Urothelium cell line (cell line): Measurements from ENCODE around the gene EYS.

Source experiments
- DNase-seq: peaks from one replicate; pipeline ENCODE4 v3.0.0; 2011; ENCODE audit warnings: low spot score, mixed read lengths
- FAIRE-seq: peaks from 2 replicates; lab custom pipeline; 2011; peaks lifted over from hg19 to GRCh38; lab: Jason Lieb, UNC

EYS gene

DNA sequence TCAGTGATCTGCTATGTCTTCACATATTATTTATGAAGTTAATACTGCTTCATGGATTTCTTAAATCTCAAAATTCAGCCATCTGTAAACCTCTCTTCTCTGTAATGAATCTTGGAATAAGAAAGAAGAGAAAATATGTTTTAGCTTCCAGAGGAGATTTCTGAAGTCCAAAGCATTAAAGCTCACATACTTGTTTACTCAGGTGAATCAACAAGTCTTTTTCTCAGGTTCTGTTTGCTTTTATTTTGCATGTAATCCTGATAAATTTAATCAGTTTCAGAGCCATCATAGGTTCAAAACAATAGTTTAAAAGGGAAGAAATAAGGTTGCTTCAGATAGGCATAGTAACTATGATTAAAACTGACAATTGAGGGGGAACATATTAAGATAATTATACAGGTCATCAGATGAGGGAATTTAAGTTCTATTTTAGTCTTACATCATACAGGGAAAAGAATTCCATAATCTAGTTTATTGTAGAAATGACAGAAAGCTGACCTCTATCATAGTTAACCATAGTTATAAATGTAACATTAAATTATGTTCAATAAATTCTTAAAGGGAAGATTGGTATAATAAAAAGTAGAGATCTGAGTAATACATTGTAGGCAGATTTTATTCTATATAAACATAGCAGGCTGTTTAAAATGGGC, 716.2 kb downstream of the EYS start:
- FAIRE-seq (no peak), DNase-seq (no peak)

DNA sequence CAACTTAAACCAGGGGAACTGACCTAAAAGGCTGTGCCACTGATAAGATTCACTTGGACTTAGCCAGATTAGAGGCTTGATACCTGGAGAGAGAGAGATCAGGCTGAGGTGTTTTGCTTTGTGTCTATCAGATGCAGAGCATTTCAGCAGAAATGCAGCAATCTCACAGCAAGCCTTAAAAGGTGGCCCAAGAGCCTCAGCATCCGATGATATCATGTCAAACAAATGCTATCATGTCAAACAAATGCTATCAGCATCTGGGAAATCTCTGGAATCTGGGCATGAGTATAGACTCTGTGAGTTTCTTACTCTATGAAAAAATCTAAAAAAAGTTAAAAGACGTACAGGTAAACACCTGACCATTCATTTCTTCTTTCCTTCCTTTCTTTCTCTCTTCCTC, 718.9 kb downstream of the EYS start:
- FAIRE-seq, result no peak
- DNase-seq, result no peak

DNA sequence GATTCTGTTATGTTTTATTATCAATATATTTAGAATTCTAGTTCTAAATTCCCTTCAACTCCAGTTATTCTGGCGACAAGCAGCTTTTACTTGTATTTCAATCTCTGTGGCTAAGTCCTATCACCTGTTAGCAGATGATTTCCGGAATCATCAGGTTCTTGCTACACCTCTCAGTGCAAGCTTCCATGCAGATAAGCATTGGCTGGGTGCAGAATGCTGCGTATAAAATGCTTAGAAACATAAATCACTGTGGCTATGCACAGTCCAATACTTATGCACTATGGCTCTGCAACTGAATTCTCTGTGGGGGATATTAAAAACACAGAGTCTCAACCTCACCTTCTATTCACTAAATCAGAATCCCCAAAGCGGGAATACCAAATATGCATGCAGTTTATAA, 720.0 kb downstream of the EYS start:
- FAIRE-seq, result no peak
- no peak for DNase-seq

DNA sequence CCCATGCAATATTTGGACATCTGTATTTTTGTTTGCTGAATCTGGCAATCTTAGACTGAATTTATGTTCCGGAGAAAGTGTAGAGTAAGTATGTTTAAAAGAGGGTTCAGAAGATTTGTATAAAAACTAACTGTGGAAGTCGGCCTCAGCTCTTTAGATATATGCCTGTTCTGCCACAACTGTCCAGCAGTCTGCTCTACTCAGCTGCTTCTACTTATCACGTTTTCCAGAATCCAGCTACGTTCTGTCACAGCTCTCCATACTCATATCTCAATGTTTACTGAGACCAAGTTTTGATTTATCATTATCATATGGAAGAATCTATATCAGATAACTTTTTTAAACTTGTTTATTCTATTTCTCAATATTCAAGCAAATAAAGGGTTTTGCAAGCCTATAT, 721.3 kb downstream of the EYS start:
- DNase-seq (no peak), FAIRE-seq (no peak)

DNA sequence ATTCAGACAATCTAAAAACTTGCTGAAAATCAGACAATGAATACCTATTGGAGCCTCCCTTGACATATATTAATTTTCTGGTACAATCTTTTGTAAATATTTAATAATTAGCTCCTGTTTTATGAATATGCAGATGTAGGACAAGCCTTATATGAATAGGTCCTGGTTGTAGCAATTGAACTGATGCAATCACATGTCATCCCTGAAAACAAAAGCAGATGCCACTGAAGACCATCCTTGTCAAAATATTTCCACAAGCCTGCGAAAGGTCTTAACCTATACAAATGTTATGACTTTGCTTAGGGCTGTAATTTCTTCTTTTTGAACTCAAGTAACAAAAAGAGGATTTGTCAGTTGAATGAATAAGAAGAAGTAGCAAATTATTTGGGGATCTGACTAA, 722.1 kb downstream of the EYS start:
- no peak for DNase-seq
- no peak for FAIRE-seq

DNA sequence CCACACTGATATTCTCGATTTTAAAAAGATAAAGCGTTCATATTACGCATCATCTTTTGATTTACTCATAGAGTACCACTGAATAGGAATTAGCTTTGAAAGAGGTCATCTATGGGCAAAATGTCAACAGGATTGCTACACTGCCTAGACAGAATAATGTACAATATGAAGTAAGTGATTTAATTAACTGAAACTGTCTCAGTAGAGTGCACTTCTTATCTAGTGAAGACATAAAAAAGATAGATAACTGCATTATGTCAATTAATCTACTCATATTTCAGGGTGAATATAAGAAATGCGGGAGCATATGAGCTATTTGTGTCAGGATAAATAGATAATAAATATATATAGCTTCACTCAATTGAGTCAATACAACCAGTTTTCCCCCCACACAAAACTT, 723.9 kb downstream of the EYS start:
- DNase-seq (no peak), FAIRE-seq (no peak)

DNA sequence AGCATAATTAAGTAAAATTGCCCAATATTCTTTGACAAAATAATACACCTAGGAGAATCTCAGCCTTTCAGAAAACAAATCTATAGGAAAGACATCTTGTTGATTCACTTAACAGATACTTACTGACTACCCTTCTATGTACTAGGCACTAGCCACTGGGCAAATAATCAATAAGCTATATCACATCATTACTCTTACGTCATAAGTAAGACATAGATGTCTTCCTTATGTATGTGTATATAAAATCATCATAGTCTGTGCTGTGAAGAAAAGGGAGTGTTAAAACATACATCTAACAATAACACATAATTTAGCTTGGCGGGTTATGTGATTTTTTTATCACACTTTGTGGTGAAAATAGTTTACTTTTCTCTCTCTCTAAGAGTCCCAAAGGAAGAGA, 733.9 kb downstream of the EYS start:
- DNase-seq (no peak), FAIRE-seq (no peak)

DNA sequence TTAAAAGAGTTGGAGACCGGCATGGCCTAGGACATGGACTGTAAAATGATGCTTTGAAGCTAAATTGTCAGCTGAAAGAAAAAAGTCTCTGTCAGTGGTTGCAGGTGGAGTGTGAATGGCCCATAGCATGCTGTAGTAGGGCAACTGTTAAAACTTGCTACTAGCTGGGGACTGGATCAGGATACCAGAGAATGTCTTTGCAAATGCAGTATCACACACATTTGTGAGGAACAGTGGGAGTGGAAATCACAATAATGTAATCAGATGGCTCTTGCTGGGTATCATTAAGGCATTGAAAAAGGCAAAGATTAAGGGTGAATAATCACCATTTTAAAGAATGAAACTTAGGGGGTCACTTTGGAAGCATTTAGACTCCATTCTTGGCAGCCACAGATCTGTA, 737.9 kb downstream of the EYS start:
- DNase-seq (no peak), FAIRE-seq (no peak)

DNA sequence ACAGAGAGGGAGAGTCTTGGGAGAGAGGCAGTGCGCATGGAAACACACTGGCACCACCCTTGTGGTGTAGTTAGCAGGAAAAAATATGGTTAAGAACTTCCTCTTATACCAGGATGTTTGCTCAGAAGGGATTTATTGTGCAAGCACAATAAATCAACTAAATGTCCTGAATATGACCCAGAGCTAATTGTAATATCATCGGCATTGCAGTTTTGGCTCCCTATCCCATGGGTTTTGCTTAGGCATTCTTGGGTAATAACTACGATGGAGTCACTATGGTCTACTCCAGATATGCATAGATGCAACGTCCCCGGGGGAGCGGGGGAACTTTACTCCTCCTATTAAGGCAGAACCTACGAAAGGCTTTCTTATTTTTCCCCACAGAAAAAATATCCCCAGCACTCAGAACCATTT, 751.6 kb downstream of the EYS start:
- DNase-seq (no peak), FAIRE-seq (no peak)

DNA sequence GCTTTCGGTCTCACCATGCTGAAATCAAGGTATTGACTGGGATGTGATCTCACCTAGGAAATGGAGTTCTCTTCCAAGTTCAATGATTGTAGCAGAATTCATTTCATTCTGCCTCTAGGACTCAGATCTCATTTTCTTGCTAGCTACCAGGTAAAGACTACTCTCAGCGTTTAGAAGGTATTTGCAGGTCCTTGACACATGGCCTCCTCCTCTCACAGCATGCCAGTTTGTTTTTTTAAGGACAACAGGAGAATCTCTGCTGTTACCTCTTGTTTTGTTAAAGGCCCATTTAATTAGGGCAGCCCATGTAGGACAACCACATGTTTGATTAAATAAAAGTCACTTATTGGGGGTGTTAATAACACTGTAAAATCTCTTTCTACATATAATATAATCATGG, 757.8 kb downstream of the EYS start:
- FAIRE-seq, result no peak
- DNase-seq, result no peak

DNA sequence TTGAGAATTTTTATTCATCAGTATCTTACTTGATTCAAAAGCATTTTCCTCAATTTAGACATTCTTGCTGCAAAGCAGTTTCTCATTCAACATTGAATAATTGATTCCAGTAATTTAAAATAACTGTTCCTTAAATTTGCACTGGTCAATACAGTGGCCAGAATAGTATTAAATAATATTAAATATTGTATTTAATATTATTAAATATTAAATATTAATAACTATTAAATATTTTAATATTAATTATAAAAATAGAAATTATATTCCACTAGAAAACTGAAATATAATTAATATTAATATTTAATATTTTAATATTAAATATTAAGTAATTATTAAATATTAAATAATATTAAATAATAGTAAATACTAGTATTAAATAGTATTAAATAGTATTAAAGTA, 758.8 kb downstream of the EYS start:
- DNase-seq (no peak), FAIRE-seq (no peak)

DNA sequence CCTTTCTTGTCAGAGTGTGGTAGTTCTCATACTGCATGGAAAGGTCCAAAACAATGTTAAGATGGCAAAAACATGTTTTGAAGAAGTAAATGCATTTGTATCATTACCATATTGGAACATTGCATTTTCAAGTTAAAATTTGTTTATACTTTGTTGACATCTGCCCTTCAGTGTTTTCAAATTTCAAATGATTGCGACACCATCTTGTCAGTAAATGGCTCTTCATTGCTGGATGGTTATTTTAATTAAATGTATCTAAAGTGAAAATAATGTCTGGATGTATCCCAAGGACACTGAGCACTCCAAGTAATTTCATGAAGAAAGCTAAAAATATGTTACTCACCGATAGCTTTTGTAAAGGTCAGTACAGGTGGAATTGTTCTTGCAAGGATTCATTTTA, 761.6 kb downstream of the EYS start:
- DNase-seq, result no peak
- no peak for FAIRE-seq

DNA sequence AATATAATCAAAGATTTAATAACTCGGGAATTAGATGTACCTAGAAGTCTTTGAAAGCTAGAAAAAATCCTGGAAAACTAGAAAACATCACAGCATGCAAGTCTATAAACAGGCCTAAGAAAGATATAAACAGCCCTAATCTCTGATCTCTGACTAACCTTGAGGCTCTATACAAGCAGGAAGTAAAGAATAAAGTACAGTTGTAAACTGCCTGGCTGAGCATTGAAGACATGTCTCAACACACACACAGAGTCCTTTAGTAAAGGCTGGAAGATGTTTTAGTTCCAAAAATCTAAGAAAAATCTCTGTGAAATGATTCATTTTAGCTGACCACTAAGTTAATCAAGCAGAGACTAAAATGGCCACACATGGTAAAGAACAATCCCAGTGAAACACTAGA, 774.5 kb downstream of the EYS start:
- no peak for FAIRE-seq

DNA sequence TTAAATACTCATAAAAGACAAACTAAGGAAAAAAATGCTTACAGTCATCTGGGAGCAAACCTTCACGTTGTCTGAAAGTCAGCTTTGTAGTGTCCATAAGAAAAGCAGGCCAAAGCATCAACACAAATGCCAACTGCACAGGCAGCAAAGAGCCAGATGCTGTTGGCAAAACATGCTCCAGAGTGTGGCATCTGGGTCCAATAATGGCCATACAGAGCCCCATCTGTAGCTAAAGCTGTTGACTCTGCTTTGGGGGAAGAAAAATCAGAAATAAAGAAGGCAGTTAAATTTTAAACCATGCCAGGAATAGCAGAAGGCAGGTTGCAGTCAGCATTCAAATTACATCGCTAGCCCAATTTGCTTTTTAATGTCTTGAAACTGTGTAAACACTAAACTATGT, 776.3 kb downstream of the EYS start:
- no peak for FAIRE-seq
- DNase-seq, result no peak

More for the DNA sequence above, 774.5 kb downstream of the EYS start:
- DNase-seq, result no peak

DNA sequence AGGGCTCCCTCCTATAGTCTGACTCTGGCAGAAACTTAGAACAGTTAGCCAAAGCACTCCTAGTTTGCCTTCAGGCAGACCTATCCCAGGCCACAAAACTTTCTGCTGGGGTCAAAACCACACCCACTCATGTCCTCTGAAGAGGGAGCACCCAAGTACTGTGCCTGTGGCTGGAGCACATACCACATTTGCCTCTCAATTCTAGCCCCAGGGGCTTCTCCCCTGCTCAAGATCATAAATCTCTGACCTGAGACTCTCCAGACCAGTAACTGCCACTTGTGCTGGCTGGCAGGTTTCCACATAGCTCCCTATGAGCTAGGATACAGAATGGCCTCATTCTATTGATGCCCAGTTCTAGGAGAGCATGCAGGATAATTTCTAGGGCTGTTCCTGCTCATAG, 781.0 kb downstream of the EYS start:
- DNase-seq, result no peak
- FAIRE-seq, result no peak

DNA sequence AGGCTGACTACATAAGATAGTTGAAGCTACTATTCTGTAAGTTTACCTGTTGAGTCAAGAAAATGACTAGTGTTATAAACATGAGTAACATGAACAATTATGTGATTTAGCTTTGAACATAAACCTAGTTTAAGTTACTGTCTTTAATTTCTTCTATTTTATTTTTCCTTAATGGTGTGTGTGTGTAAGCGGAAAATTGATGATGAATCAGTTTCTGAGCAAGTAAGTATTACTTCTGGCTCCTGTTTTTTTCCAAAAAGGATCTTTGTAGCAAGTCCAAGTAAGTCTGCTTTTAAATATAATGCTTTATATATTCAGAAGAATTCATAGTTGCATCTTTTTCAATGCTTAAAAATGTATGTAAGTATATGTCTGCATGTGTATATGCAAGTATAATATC, 786.8 kb downstream of the EYS start:
- no peak for DNase-seq

DNA sequence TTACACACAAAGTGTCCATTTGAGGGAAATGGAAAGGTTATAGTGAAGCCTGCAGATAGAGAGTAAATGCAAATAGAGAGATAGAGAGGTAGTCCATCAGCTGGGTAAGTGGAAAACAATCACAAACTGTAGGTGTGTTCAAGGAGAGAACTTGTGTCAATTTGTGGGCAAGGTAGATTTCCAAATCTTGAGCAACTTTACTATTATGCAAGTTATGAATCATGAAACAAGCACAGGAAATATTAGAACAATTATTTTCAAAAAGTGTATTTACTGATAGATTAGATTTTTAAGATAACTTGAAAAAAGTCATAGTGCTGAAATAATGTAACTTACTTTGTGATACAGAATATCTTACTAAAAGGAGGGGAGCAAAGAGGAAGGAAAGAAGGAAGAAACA, 792.9 kb downstream of the EYS start:
- FAIRE-seq (no peak), DNase-seq (no peak)

More for the DNA sequence above, 786.8 kb downstream of the EYS start:
- FAIRE-seq, result no peak

DNA sequence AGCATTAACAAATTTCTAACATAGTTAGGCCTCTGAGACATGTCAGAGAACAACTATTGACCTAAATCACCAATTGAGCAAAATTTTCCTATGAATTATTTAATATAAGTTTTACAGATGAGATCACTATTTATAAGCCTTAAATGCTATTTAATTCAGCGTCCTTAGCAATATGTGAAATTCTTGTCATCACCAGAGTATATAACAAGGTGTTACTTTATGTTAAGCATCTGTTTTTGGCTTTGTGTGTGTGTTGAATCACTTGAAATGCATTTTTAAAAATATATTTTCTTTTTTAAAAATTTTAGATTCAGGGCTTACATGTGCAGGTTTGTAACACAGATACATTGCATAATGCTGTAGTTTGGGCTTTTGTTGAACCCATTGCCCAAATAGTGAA, 794.1 kb downstream of the EYS start:
- no peak for FAIRE-seq
- DNase-seq, result no peak

DNA sequence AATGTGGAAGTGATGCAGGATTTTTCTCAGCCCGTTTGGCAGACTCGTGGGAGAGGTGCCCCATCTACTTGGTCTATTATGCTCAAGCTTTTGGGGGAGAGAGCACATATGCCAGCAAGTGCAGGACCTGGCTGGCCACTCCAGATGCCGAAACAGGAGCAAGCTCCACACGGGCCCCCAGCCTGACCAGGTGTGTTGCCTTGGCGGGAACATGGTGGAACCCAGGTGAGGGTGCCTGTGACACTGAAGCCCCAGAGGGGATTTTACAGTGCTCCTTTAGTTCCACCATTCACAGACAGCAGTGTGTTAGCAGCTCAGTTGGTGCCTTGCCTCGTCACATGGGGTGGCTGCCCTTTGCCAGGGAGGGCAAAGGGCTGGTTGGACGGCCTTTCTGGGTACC, 798.9 kb downstream of the EYS start:
- DNase-seq (no peak), FAIRE-seq (no peak)

DNA sequence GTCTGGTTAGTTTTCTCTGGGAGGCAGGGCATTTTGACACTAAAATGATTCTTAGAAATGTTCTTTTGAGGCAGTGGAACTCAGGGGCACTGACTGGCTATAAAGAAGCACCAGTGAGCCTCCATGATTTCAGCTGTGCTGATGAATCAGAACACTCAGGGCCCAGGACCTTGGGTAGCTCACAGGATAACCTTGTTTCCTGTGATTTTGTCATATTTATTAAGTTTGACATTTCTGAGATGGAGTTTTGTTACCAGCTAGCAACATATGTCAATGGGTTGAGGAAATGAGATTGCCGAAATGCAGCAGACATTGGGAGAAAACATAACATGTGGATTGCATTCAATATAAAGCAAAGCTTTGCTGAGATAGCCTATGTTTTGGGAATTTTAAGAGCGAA, 802.4 kb downstream of the EYS start:
- FAIRE-seq, result no peak
- no peak for DNase-seq

DNA sequence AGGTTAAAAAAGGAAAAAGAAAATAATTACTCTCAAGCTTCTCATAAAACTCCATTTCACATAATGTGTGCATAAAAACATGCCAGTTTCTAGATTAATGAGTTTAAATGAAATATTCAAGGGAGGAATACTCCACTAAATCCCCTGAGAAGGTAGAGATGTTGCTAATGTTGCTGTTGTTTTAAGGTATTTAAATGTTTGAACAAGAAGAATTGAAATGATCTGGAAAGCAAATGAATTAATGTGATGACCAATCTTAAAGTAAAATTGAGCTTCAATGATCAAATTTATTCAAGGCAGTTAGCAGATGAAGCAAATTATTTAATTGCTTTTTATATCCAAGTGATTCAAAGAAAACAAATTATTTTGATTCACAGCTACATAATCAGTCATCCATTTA, 804.4 kb downstream of the EYS start:
- FAIRE-seq (no peak), DNase-seq (no peak)

DNA sequence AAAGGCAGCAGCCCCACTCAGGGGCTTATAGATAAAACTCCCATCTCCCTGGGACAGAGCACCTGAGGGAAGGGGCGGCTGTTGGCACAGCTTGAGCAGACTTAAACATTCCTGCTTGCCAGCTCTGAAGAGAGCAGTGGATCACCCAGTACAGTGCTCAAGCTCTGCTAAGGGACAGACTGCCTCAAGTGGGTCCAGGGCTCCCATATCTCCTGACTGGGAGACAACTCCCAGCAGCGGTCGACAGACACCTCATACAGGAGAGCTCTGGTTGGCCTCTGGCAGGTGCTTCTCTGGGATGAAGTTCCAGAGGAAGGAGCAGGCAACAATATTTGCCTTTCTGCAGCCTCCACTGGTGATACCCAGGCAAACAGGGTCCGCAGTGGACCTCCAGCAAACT, 810.1 kb downstream of the EYS start:
- DNase-seq (no peak), FAIRE-seq (no peak)

DNA sequence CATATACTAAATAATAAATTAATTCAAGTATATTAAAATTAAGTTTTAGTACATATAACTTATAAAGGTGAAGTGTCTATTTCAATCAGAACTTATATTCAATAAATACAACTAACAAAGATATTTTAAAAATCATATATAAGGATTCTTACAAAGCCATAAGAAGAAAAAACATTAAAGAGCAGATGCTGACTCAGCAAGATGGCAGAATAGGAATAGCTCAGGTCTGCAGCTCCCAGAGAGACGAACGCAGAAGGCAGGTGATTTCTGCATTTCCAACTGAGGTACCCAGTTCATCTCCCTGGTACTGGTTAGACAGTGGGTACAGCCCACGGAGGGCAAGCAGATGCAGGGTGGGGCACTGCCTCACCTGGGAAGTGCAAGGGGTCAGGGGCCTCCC, 811.1 kb downstream of the EYS start:
- FAIRE-seq, result no peak
- DNase-seq, result no peak

DNA sequence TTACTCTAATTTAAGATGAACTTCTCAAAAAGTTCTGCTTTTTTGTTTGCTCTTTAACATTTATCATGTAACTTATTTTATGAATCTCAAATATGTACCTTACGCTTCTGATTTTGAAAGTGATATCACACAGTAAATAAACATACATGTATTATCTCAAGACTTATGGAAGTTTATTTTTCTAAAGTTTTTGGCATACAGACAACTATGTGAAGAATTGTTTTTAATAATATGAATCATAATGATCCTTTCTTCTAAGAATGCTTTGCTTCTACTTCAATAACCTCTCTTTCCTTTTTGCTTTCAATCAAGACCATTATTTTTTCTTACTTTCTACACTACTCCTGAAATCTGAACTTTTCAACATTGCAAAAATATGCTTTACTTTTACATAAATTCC, 816.4 kb downstream of the EYS start:
- no peak for DNase-seq
- no peak for FAIRE-seq
